Vein endothelial cell (primary cell): ENCODE data around the gene OTUD5. TPM values are rescaled to one million over a fixed set of nuclear protein-coding genes. Genes with fewer than 3 reads are reported as not detected.

Experiments used
- small RNA-seq: library from RNA; depleted of rRNA; stranded (forward); fragments of <200 nt; gene quantifications from one replicate; pipeline ENCODE3, GENCODE V24; 2012
- total RNA-seq: library from RNA; depleted of rRNA; stranded (reverse); fragments of >200 nt; gene quantifications from 2 replicates; pipeline ENCODE4 v1.2.3, GENCODE V29; 2012

The OTUD5 gene, protein sequence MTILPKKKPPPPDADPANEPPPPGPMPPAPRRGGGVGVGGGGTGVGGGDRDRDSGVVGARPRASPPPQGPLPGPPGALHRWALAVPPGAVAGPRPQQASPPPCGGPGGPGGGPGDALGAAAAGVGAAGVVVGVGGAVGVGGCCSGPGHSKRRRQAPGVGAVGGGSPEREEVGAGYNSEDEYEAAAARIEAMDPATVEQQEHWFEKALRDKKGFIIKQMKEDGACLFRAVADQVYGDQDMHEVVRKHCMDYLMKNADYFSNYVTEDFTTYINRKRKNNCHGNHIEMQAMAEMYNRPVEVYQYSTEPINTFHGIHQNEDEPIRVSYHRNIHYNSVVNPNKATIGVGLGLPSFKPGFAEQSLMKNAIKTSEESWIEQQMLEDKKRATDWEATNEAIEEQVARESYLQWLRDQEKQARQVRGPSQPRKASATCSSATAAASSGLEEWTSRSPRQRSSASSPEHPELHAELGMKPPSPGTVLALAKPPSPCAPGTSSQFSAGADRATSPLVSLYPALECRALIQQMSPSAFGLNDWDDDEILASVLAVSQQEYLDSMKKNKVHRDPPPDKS
- total RNA-seq = 33.1 and 40.2 TPM in 2 replicates

DNA sequence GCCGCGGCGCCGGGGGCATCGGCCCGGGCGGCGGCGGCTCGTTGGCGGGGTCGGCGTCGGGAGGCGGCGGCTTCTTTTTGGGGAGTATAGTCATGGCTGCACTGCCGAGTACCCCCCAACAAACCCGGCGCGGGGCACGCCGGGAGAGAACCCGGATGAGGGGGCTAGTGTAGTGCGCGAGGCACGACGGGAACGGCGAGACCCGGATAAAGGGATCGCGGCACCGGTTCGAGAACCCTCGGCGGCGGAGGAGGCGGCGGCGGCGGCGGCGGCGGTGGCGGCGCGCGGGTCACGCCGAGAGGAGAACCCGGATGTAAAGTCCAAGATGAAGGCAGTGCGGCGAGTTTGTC is at the start of gene OTUD5:
OTUD5 (minus strand) TSS at position 131 of the 350 bp plus-strand sequence; CDS start at position 94, 37 bp downstream.

DNA sequence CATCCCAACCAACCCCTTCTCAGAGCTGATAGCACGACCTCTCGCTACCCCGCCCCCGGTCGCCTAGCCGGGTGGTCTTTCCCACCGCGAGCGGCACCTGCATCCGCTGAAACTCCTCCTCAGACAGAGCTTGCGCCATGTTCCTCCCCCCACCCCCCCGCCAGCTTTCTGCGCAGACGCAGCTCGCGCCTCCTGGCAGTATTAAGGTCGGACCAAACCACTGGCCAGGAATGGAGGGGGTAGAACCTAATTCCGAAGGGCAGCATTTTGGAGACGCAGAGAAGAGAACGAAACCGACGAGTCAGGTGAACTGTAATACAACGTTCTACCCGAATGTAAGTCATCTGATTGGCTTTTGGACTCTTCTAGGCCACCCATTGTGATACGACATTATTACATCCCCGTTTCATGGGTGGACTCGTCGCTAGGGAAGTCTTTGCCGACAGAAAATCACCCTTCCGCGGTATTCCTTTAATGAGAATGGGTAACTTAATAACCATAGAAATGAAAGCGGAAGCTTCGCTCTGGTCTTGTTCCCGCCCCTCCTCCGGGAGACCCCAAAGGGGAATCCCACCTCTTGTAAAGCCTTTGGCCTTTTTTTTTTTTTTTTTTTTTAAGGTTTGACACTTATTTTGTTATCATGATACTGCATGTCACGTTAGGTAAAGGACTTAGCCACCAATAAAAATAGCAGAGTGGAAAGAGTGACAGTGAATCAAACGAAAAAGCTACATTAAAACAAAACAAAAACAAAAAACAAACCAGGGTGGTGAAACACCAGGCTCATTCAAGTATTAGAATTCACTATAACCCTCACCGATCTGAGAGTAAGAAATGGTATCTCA is 44.9 kb upstream of the OTUD5 start, which contains the start of gene GRIPAP1:
GRIPAP1 (minus strand) TSS at position 174 of the 845 bp plus-strand sequence; CDS start at position 139, 35 bp downstream.

DNA sequence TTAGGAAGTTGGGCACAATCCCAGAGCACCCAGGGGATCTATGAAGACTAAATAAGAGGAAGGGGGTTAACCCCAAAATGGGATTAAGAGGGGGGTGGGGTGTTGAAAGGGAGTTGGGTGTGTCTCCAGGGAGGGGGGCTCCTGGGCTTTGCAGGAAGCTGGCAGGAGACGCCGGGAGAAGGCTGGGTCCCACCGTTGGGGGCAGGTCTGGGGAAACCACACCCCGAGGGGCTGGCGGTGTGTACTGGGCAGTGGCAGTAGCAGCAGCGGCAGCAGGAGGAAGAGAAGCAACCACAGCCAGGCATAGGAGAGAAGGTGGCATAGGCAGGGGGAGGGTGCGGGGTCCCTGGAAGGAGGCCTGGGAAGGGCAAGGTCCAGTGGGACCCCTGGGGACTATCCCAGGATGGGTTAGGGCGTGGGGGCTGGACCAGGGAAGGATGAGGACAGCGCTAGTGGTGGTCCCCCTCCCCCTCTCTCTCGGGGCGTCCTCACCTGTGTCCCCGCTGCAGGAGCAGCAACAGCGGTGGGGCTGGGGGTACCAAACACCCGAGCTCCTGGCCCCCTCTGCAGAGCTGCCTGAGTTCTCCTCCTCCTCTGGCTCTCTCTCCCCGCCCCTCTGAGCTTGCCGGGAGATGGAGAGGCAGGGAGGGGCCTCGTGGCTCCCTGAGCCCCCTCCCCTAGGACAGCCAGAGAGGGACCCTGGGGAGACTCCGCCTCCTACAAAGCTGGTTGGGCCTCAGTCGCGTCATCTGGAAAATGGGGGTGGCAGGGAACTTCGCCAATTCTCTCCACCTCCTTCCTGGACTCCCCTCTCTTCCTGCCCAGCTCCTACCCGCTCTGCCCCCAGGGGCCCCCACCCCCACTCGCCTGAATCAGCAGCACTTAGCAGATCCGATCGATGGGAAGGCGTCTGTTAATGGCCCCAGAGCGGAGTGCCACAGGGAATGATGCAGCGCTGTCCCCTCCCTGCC is 14.1 kb upstream of the OTUD5 start, which contains the start of gene KCND1:
KCND1 (minus strand) TSS at position 596 of the 971 bp plus-strand sequence. CDS start 1,573 bp downstream, outside the sequence.

DNA sequence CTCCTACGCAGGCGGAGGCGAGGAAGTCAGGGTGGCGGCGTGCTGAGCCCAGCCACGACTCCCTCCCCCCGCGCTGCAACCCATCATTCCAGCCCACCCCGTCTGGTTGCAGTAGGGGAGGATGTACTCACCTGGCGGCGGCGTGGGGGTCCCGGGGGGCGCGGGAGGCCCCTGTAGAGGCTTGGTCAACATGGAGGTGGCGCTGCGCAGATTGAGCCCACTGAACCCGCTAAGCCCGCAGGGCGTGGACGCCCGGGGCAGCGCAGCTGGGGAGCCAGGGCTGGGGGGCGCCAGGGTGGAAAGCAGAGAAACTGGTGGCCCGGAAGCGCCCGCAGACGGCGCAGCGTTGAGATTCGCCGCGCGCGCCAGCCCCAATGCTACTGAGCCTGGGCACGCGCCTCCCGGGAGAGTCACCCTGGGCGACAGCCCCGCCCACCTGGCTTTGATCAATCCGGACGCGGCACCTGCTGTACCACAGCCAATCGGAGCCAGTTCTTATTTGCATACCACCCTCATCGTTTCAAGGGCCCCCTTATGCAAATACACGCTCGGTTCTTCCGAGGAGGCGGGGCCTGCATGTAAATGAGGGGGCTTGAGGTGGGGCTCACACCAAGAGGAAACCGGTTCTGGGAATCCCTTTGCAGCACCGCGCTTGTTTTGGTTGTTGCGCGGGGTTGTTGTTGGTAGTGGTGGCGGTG is 38.6 kb downstream of the OTUD5 start, which contains the start of gene PIM2:
PIM2 (minus strand) TSS at position 382 of the 698 bp plus-strand sequence; CDS start at position 192, 190 bp downstream.

DNA sequence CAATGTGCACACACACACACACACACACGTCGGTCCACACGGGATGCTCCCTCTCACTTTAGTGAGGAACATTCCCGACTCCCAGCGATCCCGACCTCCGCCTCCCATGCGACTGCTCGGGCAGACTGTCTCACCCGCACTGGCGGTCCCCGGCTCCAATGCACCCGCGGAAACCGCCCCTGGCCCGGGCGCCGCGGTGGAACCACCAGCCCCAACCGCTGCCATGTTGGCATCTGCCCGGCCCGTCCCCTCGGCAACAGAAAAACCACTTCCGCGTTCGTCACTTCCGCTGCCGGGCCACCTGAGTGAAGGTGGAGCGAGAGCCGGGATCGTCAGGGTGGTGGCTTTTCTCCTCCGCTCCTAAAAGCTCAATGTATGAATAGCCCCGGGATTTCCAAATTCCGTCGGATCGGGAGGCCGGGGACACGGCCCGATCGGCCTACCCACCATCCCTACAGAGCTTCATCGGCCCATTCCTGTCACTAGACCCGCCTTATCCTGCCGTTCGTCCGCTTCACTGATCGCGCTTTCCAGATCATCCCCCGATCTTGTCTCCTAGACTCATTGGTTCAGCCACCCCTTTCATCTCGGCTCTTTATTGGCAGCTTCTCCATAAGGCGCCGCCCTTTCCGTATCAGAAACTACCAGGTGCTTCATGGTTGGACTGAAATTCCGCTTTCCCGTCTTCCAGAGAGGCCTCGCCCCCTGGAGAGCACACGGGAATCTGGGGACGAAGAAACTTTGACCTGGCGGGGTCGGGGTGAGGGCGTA is 45.8 kb downstream of the OTUD5 start, which contains the start of gene SLC35A2:
SLC35A2 (minus strand) TSS at position 235 of the 771 bp plus-strand sequence; CDS start at position 225, 10 bp downstream.

DNA sequence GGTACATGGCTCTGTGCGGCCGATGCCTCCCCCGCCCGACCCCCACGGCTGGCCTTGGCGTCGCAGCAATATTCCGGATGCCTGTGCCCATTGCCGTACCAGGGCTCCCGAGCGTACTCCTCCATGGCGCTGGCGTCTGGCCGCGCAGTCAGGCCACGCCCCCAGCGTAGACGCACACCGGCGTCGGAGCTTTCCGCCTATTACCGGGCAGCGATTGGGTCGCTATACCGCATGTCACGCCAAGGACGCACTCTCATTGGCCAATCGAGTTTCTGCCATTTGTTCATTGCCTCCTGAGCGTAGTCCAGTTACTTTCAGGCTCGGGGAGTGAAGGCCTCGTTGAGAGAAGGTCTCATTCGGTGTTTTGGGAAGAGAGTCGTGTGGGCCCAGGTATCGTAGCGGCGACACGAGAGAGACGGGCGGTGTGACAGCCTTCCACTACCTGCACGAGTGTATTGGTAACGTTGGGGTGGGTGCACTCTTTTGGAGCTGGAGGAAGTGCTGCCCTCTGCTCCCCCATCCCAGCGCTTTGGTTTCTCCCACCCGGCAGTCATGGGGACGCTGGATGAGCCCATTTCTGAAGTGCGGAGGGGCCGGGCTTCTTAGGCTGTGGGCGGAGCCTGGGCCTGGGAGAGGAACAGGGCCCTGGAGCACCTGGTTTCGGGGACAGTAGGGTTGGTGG is 59.6 kb downstream of the OTUD5 start, which contains the start of the genes PQBP1 and TIMM17B:
PQBP1 (plus strand) TSS at position 306 of the 682 bp plus-strand sequence. CDS start 580 bp downstream, outside the sequence.
TIMM17B (minus strand) TSS at position 144 of the 682 bp plus-strand sequence; CDS start at position 125, 19 bp downstream.

Small RNA genes within 50 kb of the gene (small RNA-seq; reads per million reads assigned to genes)
- 0.11 reads per million for gene RNU6-722P

Other genes starting within 250 kb of the OTUD5 start
- not detected in 2 replicates for gene GLOD5, start 195.9 kb downstream of the OTUD5 start, total RNA-seq
- gene GATA1, start 171.0 kb downstream of the OTUD5 start, total RNA-seq = not detected in 2 replicates
- 28.4 and 43.8 TPM in 2 replicates for gene HDAC6, start 155.5 kb downstream of the OTUD5 start, total RNA-seq
- not detected in 2 replicates for gene ERAS, start 131.1 kb downstream of the OTUD5 start, total RNA-seq
- gene PCSK1N, start 122.0 kb downstream of the OTUD5 start, total RNA-seq = 0.29 TPM in 1 of 2 replicates, not detected in the other
- 21.0 and 31.0 TPM in 2 replicates for gene TIMM17B, start 59.8 kb downstream of the OTUD5 start, total RNA-seq
- gene PQBP1, start 59.7 kb downstream of the OTUD5 start, total RNA-seq = 45.4 and 50.0 TPM in 2 replicates
- gene SLC35A2, start 46.0 kb downstream of the OTUD5 start, total RNA-seq = 20.5 and 22.9 TPM in 2 replicates
- 6.8 and 7.8 TPM in 2 replicates for gene PIM2, start 38.6 kb downstream of the OTUD5 start, total RNA-seq
- gene KCND1, start 14.2 kb upstream of the OTUD5 start, total RNA-seq = 0.19 and 0.33 TPM in 2 replicates
- 17.0 and 18.3 TPM in 2 replicates for gene GRIPAP1, start 44.7 kb upstream of the OTUD5 start, total RNA-seq
- 30.4 and 31.7 TPM in 2 replicates for gene TFE3, start 85.8 kb upstream of the OTUD5 start, total RNA-seq
- 1.5 and 1.6 TPM in 2 replicates for gene CCDC120, start 101.4 kb upstream of the OTUD5 start, total RNA-seq
- gene PRAF2, start 116.4 kb upstream of the OTUD5 start, total RNA-seq = 7.3 and 9.8 TPM in 2 replicates
- 24.5 and 36.4 TPM in 2 replicates for gene WDR45, start 122.3 kb upstream of the OTUD5 start, total RNA-seq
- gene GPKOW, start 166.1 kb upstream of the OTUD5 start, total RNA-seq = 18.9 and 22.5 TPM in 2 replicates
- gene MAGIX, start 205.2 kb upstream of the OTUD5 start, total RNA-seq = 0.65 and 0.76 TPM in 2 replicates
- gene PLP2, start 214.3 kb upstream of the OTUD5 start, total RNA-seq = 44.4 and 45.8 TPM in 2 replicates
- 5.8 and 7.2 TPM in 2 replicates for gene PRICKLE3, start 228.8 kb upstream of the OTUD5 start, total RNA-seq
- gene SYP, start 242.6 kb upstream of the OTUD5 start, total RNA-seq = under 0.01 and 0.10 TPM in 2 replicates